Kidney (tissue), 14 donors: Measurements from ENCODE around the gene FKBP3. TPM values are rescaled to one million over a fixed set of nuclear protein-coding genes. Genes with fewer than 3 reads are reported as not detected.

Experiments used
- DNase-seq, 5 donors: peaks; one replicate each; pipeline ENCODE4 v3.0.0-alpha.2; 2013 to 2020
- FAIRE-seq: peaks from 2 replicates; lab custom pipeline; 2012; peaks lifted over from hg19 to GRCh38; lab: Jason Lieb, UNC
- H3K27ac ChIP-seq, 2 donors: one replicate each; pipeline ENCODE4 v1.7.0; 2013; ENCODE audit warnings: low read depth in 2 of 2, low read length in 2 of 2, inconsistent platforms in 1 of 2
- H3K27me3 ChIP-seq: one replicate; pipeline ENCODE4 v1.7.1; 2013; ENCODE audit warnings: low read length, inconsistent platforms; ENCODE audit not compliant: control insufficient read depth, insufficient read depth
- H3K36me3 ChIP-seq, 3 donors: one replicate each; pipeline versions ENCODE4 v1.7.0 to v1.7.1; 2013; ENCODE audit warnings: low read length in 3 of 3, control low read depth in 1 of 3, inconsistent platforms in 1 of 3; ENCODE audit not compliant: insufficient read depth in 3 of 3, control insufficient read depth in 2 of 3
- H3K4me1 ChIP-seq, 3 donors: one replicate each; pipeline versions ENCODE4 v1.7.0 to v1.7.1; 2013; ENCODE audit warnings: low read length in 3 of 3, inconsistent platforms in 1 of 3, low read depth in 1 of 3; ENCODE audit not compliant: control insufficient read depth in 2 of 3, insufficient read depth in 2 of 3
- H3K4me3 ChIP-seq, 3 donors: one replicate each; pipeline versions ENCODE4 v1.7.0 to v1.8.1; 2013; ENCODE audit warnings: low read length in 3 of 3, control low read depth in 1 of 3, inconsistent platforms in 1 of 3
- H3K9ac ChIP-seq, 3 donors: one replicate each; pipeline versions ENCODE4 v1.7.0 to v1.7.1; 2013; ENCODE audit warnings: low read length in 3 of 3, control low read depth in 1 of 3, inconsistent platforms in 1 of 3
- H3K9me3 ChIP-seq, 3 donors: one replicate each; pipeline versions ENCODE4 v1.7.0 to v1.7.1; 2013; ENCODE audit warnings: low read length in 3 of 3, control low read depth in 1 of 3, inconsistent platforms in 1 of 3; ENCODE audit not compliant: control insufficient read depth in 2 of 3, insufficient read depth in 1 of 3
- CTCF ChIP-seq: IDR thresholded peaks from 3 replicates; pipeline ENCODE4 v1.5.1; 2012; ENCODE audit warnings: mild to moderate bottlenecking, moderate library complexity, borderline replicate concordance; ENCODE audit not compliant: insufficient read depth; ENCODE audit errors: extremely low read depth
- intact Hi-C: fragments of 100-400 bp; cut with DNase I; formaldehyde crosslinking; loops from one replicate; pipeline ENCODE4 v1.11.1; 2022
- polyA plus RNA-seq: library from polyadenylated mRNA; stranded (reverse); fragments of 350-450 nt; fragmentation: Illumina TruSeq; extraction: RNeasy Lipid Tissue Mini Kit (QIAGEN cat#74804); gene quantifications from one replicate; pipeline ENCODE4 v1.2.3, GENCODE V29; 2014; ENCODE audit warnings: low read depth, low replicate concordance; ENCODE audit not compliant: insufficient read depth
- total RNA-seq: library from RNA; stranded (reverse); fragmentation: NEBNext Ultra II Directional; extraction: Animal tissue kit (Norgen Biotek cat#: 25700); gene quantifications from one replicate; pipeline ENCODE4 v1.2.1, GENCODE V29; 2021
- donor health status: control.
- donor health status: control.
- donor health status: control.
- donor health status: control.
- donor health status: control.
- donor health status: DM: yes; HTN: yes; CAD: no.
- donor health status: Normal renal cell carcinoma (clear cell type).

The FKBP3 gene
- total and polyA plus RNA-seq, 2 donors from 2014 or later = 52.7 to 122 TPM

- no peaks in the 10 kb centered on the region for H3K27me3 ChIP-seq
These were observed 20.0 kb downstream of the FKBP3 start for GRCh38 chr14:45114327-45114726.

GRCh38 chr14:45112896-45113781 is 21.1 kb downstream of the FKBP3 start:
- FAIRE-seq = no peak
- H3K27me3 ChIP-seq = no peaks in the 10 kb centered on the region
- TF ChIP-seq CTCF = no peak
- no peak overlapping the region for H3K9ac ChIP-seq
- H3K4me3 ChIP-seq = no peak overlapping the region
- intact Hi-C loops = no loop called here
- H3K9me3 ChIP-seq = no peaks in the 10 kb centered on the region
- no peak for DNase-seq
- H3K27ac ChIP-seq = no peak overlapping the region
- H3K4me1 ChIP-seq = no peaks in the 10 kb centered on the region
- peaks cover 8 to 48% (median 17%) of the 10 kb centered on the region in 3 donors for H3K36me3 ChIP-seq

More at GRCh38 chr14:45114327-45114726, 20.0 kb downstream of the FKBP3 start:
- H3K27ac ChIP-seq = no peak overlapping the region
- no peak overlapping the region for H3K9ac ChIP-seq
- no peaks in the 10 kb centered on the region for H3K9me3 ChIP-seq
- H3K4me1 ChIP-seq = no peaks in the 10 kb centered on the region
- intact Hi-C loops = no loop called here
- DNase-seq (no peak), FAIRE-seq (no peak)
- H3K36me3 ChIP-seq = peaks cover 8 to 49% (median 19%) of the 10 kb centered on the region in 3 donors
- H3K4me3 ChIP-seq = no peak overlapping the region
- no peak for TF ChIP-seq CTCF

GRCh38 chr14:45104561-45104960 is 29.7 kb downstream of the FKBP3 start:
- Histone ChIP-seq H3K36me3 (peaks cover 2 to 21% (median 9%) of the 10 kb centered on the region in 3 donors), H3K27me3 (no peaks in the 10 kb centered on the region), H3K4me3 (no peak overlapping the region), H3K27ac (no peak overlapping the region), H3K4me1 (no peaks in the 10 kb centered on the region), H3K9ac (no peak overlapping the region), H3K9me3 (no peaks in the 10 kb centered on the region)
- no peak for FAIRE-seq
- intact Hi-C loops = no loop called here
- no peak for TF ChIP-seq CTCF
- DNase-seq = no peak
